Measurements from ENCODE around the gene BOD1. TPM values are rescaled to one million over a fixed set of nuclear protein-coding genes. Genes with fewer than 3 reads are reported as not detected.

BOD1 gene
- 20.0 TPM for polyA plus RNA-seq (2013)

- peak; percentile 98 to 99 (median 98) for DNase-seq
- WGBS (ENCODE audit: insufficient coverage), result 2% methylated on average over 29 of the region's 37 CpGs
- Histone ChIP-seq H3K27me3 (replicated peaks in 2 of 5; ENCODE audit: control insufficient read depth in 4 of 5, insufficient read depth in 5 of 5, low read length in 4 of 5) (no peaks in the 10 kb centered on the region), H3K36me3 (ENCODE audit: control insufficient read depth in 4 of 4, insufficient read depth in 4 of 4, low read length in 3 of 4) (peaks cover 5 to 30% (median 19%) of the 10 kb centered on the region in 4 experiments), H3K4me1 (ENCODE audit: control extremely low read depth in 1 of 4, control insufficient read depth in 4 of 4, insufficient read depth in 4 of 4, low read length in 3 of 4) (peaks cover 10 to 24% (median 17%) of the 10 kb centered on the region in 4 experiments), H3K4me3 (ENCODE audit: control insufficient read depth in 1 of 7, extremely low read depth in 1 of 7, insufficient read depth in 4 of 7, low read depth in 2 of 7, low read length in 6 of 7) (peak within 1 kb of the TSS; percentile 78 to 91 (median 85)), H3K27ac (ENCODE audit: insufficient read depth in 1 of 2, low read depth in 1 of 2, low read length in 2 of 2, poor library complexity in 1 of 2, severe bottlenecking in 2 of 2) (peak within 1 kb of the TSS in 1 of 2 experiments; percentile 83), H3K9me3 (ENCODE audit: control extremely low read depth in 1 of 5, control insufficient read depth in 4 of 5, insufficient read depth in 2 of 5, low read depth in 1 of 5, low read length in 4 of 5) (no peaks in the 10 kb centered on the region)
- ChIA-PET CTCF (interaction anchor here (0.6 to 9.9 kb wide), 11 partner anchors 9 to 368 kb away, joined by 3 to 112 read pairs (median 3); no protein-coding TSS in a partner anchor), POLR2A (interaction anchor here (1.1 kb wide), 1 partner anchor 271 kb away, joined by 5 read pairs; the partner anchor contains the start of gene CPEB4)
These were observed at the start of gene BOD1 for GRCh38 chr5:173616577-173617118. BOD1 (minus strand) TSS chr5:173616650; CDS start chr5:173616436, 214 bp downstream.

GRCh38 chr5:173665326-173665725 is 48.9 kb upstream of the BOD1 start:
- H3K27me3 ChIP-seq (replicated peaks in 2 of 5; ENCODE audit: control insufficient read depth in 4 of 5, insufficient read depth in 5 of 5, low read length in 4 of 5), result no peaks in the 10 kb centered on the region
- ChIA-PET CTCF (interaction anchor here (1.2 to 1.4 kb wide), 2 partner anchors 12 to 37 kb away, joined by 3 read pairs; no protein-coding TSS in a partner anchor), POLR2A (no interaction called here)
- 96% methylated on average over 4 of the region's 4 CpGs for WGBS (ENCODE audit: insufficient coverage)
- H3K36me3 ChIP-seq (ENCODE audit: control insufficient read depth in 4 of 4, insufficient read depth in 4 of 4, low read length in 3 of 4), result no peaks in the 10 kb centered on the region
- H3K4me1 ChIP-seq (ENCODE audit: control extremely low read depth in 1 of 4, control insufficient read depth in 4 of 4, insufficient read depth in 4 of 4, low read length in 3 of 4), result peaks cover 8 to 17% (median 11%) of the 10 kb centered on the region in 4 experiments
- no peak overlapping the region for H3K27ac ChIP-seq (ENCODE audit: insufficient read depth in 1 of 2, low read depth in 1 of 2, low read length in 2 of 2, poor library complexity in 1 of 2, severe bottlenecking in 2 of 2)
- H3K9me3 ChIP-seq (ENCODE audit: control extremely low read depth in 1 of 5, control insufficient read depth in 4 of 5, insufficient read depth in 2 of 5, low read depth in 1 of 5, low read length in 4 of 5), result peaks cover 0 to 5% (median 0%) of the 10 kb centered on the region in 5 experiments
- DNase-seq, result no peak
- no peak overlapping the region for H3K4me3 ChIP-seq (ENCODE audit: control insufficient read depth in 1 of 7, extremely low read depth in 1 of 7, insufficient read depth in 4 of 7, low read depth in 2 of 7, low read length in 6 of 7)

GRCh38 chr5:173664154-173664526 is 47.7 kb upstream of the BOD1 start:
- H3K4me3 ChIP-seq (ENCODE audit: control insufficient read depth in 1 of 7, extremely low read depth in 1 of 7, insufficient read depth in 4 of 7, low read depth in 2 of 7, low read length in 6 of 7), result peak overlapping the region in 4 of 7 experiments; percentile 21 to 60 (median 51)
- no peaks in the 10 kb centered on the region for H3K36me3 ChIP-seq (ENCODE audit: control insufficient read depth in 4 of 4, insufficient read depth in 4 of 4, low read length in 3 of 4)
- peaks cover 6 to 13% (median 11%) of the 10 kb centered on the region in 4 experiments for H3K4me1 ChIP-seq (ENCODE audit: control extremely low read depth in 1 of 4, control insufficient read depth in 4 of 4, insufficient read depth in 4 of 4, low read length in 3 of 4)
- DNase-seq, result peak; percentile 53 to 89 (median 86)
- ChIA-PET POLR2A (no interaction called here), CTCF (interaction anchor here (1.2 to 1.4 kb wide), 2 partner anchors 11 to 67 kb away, joined by 3 read pairs; no protein-coding TSS in a partner anchor)
- peaks cover 0 to 7% (median 1%) of the 10 kb centered on the region in 5 experiments for H3K9me3 ChIP-seq (ENCODE audit: control extremely low read depth in 1 of 5, control insufficient read depth in 4 of 5, insufficient read depth in 2 of 5, low read depth in 1 of 5, low read length in 4 of 5)
- WGBS (ENCODE audit: insufficient coverage), result 67% methylated on average over 1 of the region's 6 CpGs
- H3K27me3 ChIP-seq (replicated peaks in 2 of 5; ENCODE audit: control insufficient read depth in 4 of 5, insufficient read depth in 5 of 5, low read length in 4 of 5), result no peaks in the 10 kb centered on the region
- peak overlapping the region; percentile 25 to 57 for H3K27ac ChIP-seq (ENCODE audit: insufficient read depth in 1 of 2, low read depth in 1 of 2, low read length in 2 of 2, poor library complexity in 1 of 2, severe bottlenecking in 2 of 2)

GRCh38 chr5:173663352-173664153 is 47.1 kb upstream of the BOD1 start:
- ChIA-PET CTCF (interaction anchor here (0.7 to 1.2 kb wide), 3 partner anchors 14 to 68 kb away, joined by 3 read pairs; no protein-coding TSS in a partner anchor), POLR2A (no interaction called here)
- Histone ChIP-seq H3K9me3 (ENCODE audit: control extremely low read depth in 1 of 5, control insufficient read depth in 4 of 5, insufficient read depth in 2 of 5, low read depth in 1 of 5, low read length in 4 of 5) (peaks cover 0 to 10% (median 0%) of the 10 kb centered on the region in 5 experiments), H3K4me3 (ENCODE audit: control insufficient read depth in 1 of 7, extremely low read depth in 1 of 7, insufficient read depth in 4 of 7, low read depth in 2 of 7, low read length in 6 of 7) (peak overlapping the region in 4 of 7 experiments; percentile 21 to 60 (median 51)), H3K4me1 (ENCODE audit: control extremely low read depth in 1 of 4, control insufficient read depth in 4 of 4, insufficient read depth in 4 of 4, low read length in 3 of 4) (peaks cover 6 to 13% (median 11%) of the 10 kb centered on the region in 4 experiments), H3K36me3 (ENCODE audit: control insufficient read depth in 4 of 4, insufficient read depth in 4 of 4, low read length in 3 of 4) (no peaks in the 10 kb centered on the region), H3K27me3 (replicated peaks in 2 of 5; ENCODE audit: control insufficient read depth in 4 of 5, insufficient read depth in 5 of 5, low read length in 4 of 5) (no peaks in the 10 kb centered on the region), H3K27ac (ENCODE audit: insufficient read depth in 1 of 2, low read depth in 1 of 2, low read length in 2 of 2, poor library complexity in 1 of 2, severe bottlenecking in 2 of 2) (peak overlapping the region; percentile 25 to 57)
- 86% methylated on average over 13 of the region's 13 CpGs for WGBS (ENCODE audit: insufficient coverage)
- peak in 1 of 3 donors; percentile 3 for DNase-seq

GRCh38 chr5:173662581-173663351 is 46.3 kb upstream of the BOD1 start:
- 93% methylated on average over 10 of the region's 12 CpGs for WGBS (ENCODE audit: insufficient coverage)
- peaks cover 0 to 10% (median 0%) of the 10 kb centered on the region in 5 experiments for H3K9me3 ChIP-seq (ENCODE audit: control extremely low read depth in 1 of 5, control insufficient read depth in 4 of 5, insufficient read depth in 2 of 5, low read depth in 1 of 5, low read length in 4 of 5)
- DNase-seq, result no peak
- H3K36me3 ChIP-seq (ENCODE audit: control insufficient read depth in 4 of 4, insufficient read depth in 4 of 4, low read length in 3 of 4), result no peaks in the 10 kb centered on the region
- no peak overlapping the region for H3K27ac ChIP-seq (ENCODE audit: insufficient read depth in 1 of 2, low read depth in 1 of 2, low read length in 2 of 2, poor library complexity in 1 of 2, severe bottlenecking in 2 of 2)
- CTCF ChIA-PET, result interaction anchor here (0.7 to 1.1 kb wide), 3 partner anchors 13 to 63 kb away, joined by 3 read pairs; no protein-coding TSS in a partner anchor
- POLR2A ChIA-PET, result no interaction called here
- H3K4me1 ChIP-seq (ENCODE audit: control extremely low read depth in 1 of 4, control insufficient read depth in 4 of 4, insufficient read depth in 4 of 4, low read length in 3 of 4), result peaks cover 6 to 13% (median 11%) of the 10 kb centered on the region in 4 experiments
- no peaks in the 10 kb centered on the region for H3K27me3 ChIP-seq (replicated peaks in 2 of 5; ENCODE audit: control insufficient read depth in 4 of 5, insufficient read depth in 5 of 5, low read length in 4 of 5)
- H3K4me3 ChIP-seq (ENCODE audit: control insufficient read depth in 1 of 7, extremely low read depth in 1 of 7, insufficient read depth in 4 of 7, low read depth in 2 of 7, low read length in 6 of 7), result no peak overlapping the region

- POLR2A ChIA-PET, result no interaction called here
These were observed 44.2 kb upstream of the BOD1 start for GRCh38 chr5:173660481-173661280.

More at GRCh38 chr5:173660481-173661280, 44.2 kb upstream of the BOD1 start:
- 95% methylated on average over 11 of the region's 14 CpGs for WGBS (ENCODE audit: insufficient coverage)
- Histone ChIP-seq H3K36me3 (ENCODE audit: control insufficient read depth in 4 of 4, insufficient read depth in 4 of 4, low read length in 3 of 4) (no peaks in the 10 kb centered on the region), H3K9me3 (ENCODE audit: control extremely low read depth in 1 of 5, control insufficient read depth in 4 of 5, insufficient read depth in 2 of 5, low read depth in 1 of 5, low read length in 4 of 5) (peaks cover 0 to 10% (median 0%) of the 10 kb centered on the region in 5 experiments), H3K4me1 (ENCODE audit: control extremely low read depth in 1 of 4, control insufficient read depth in 4 of 4, insufficient read depth in 4 of 4, low read length in 3 of 4) (peaks cover 6 to 13% (median 11%) of the 10 kb centered on the region in 4 experiments), H3K4me3 (ENCODE audit: control insufficient read depth in 1 of 7, extremely low read depth in 1 of 7, insufficient read depth in 4 of 7, low read depth in 2 of 7, low read length in 6 of 7) (no peak overlapping the region), H3K27me3 (replicated peaks in 2 of 5; ENCODE audit: control insufficient read depth in 4 of 5, insufficient read depth in 5 of 5, low read length in 4 of 5) (no peaks in the 10 kb centered on the region), H3K27ac (ENCODE audit: insufficient read depth in 1 of 2, low read depth in 1 of 2, low read length in 2 of 2, poor library complexity in 1 of 2, severe bottlenecking in 2 of 2) (no peak overlapping the region)
- no peak for DNase-seq
- CTCF ChIA-PET, result interaction anchor here (1.2 kb wide), 1 partner anchor 15 kb away, joined by 4 read pairs; no protein-coding TSS in a partner anchor
